Prostate gland (tissue), 2 donors: ENCODE results near the gene MS4A6A. TPM values are rescaled to one million over a fixed set of nuclear protein-coding genes. Genes with fewer than 3 reads are reported as not detected.

Experiments
- DNase-seq: peaks from one replicate; pipeline ENCODE4 v3.0.0-alpha.2; 2019; ENCODE audit warnings: low spot score
- H3K27ac ChIP-seq, 2 donors: fragments of 200-600 bp; sonication (generic); 2 replicates each; pipeline ENCODE4 v1.5.1; 2017 to 2019
- H3K27me3 ChIP-seq: fragments of 200-600 bp; sonication (generic); replicated peaks from 2 replicates; pipeline ENCODE4 v1.5.1; 2019; ENCODE audit not compliant: insufficient read depth
- H3K36me3 ChIP-seq, 2 donors: fragments of 200-600 bp; sonication (generic); 1 replicate in 1 of 2; 2 replicates in 1 of 2; pipeline versions ENCODE4 v1.5.1 to v1.8.1; 2017 to 2019
- H3K4me1 ChIP-seq: fragments of 200-600 bp; sonication (generic); replicated peaks from 2 replicates; pipeline ENCODE4 v1.5.1; 2019
- H3K4me3 ChIP-seq, 2 donors: fragments of 200-600 bp; sonication (generic); 2 replicates each; pipeline ENCODE4 v1.5.1; 2017 to 2019
- H3K9me3 ChIP-seq: fragments of 200-600 bp; sonication (generic); 2 replicates; pipeline ENCODE4 v1.5.1; 2017
- CTCF ChIP-seq, 4 experiments: fragments of 200-600 bp in 2 of 4; fragments of 450-650 bp in 2 of 4; sonication (generic) in 2 of 4; IDR thresholded peaks; 1 replicate in 3 of 4; 2 replicates in 1 of 4; pipeline ENCODE4 v1.5.1; 2016 to 2019; ENCODE audit warnings: antibody characterized with exemption in 4 of 4, mild to moderate bottlenecking in 2 of 4, moderate library complexity in 2 of 4
- POLR2A ChIP-seq: fragments of 450-650 bp; IDR thresholded peaks from one replicate; pipeline ENCODE4 v1.6.1; 2016; ENCODE audit warnings: antibody characterized with exemption, mild to moderate bottlenecking
- POLR2AphosphoS5 ChIP-seq: sonication (generic); formaldehyde crosslinking; IDR thresholded peaks from one replicate; pipeline ENCODE4 v1.6.1; 2017; ENCODE audit warnings: antibody characterized with exemption
- WGBS: methylation state at CpG from one replicate; pipeline ENCODE4 v1.1.5; 2018; 5-methylcytosine and 5-hydroxymethylcytosine counted together
- intact Hi-C: fragments of 100-400 bp; cut with DNase I; formaldehyde crosslinking; loops from one replicate; pipeline ENCODE4 v1.14.2; 2022
- total RNA-seq, 2 donors: library from RNA; depleted of rRNA; stranded (reverse); fragments of >200 nt; gene quantifications; one replicate each; pipeline ENCODE4 v1.1.0, GENCODE V29; 2016

MS4A6A gene
- total RNA-seq, 2 donors from 2014 or later: 13.4 to 44.1 TPM

GRCh38 chr11:60150279-60150678 lies 32.6 kb downstream of the MS4A6A start:
- DNase-seq: no peak
- H3K4me3 ChIP-seq: no peak overlapping the region
- WGBS: 84% methylated on average over 1 of the region's 1 CpG
- no peak overlapping the region for H3K27ac ChIP-seq
- intact Hi-C loops: no loop called here
- H3K4me1 ChIP-seq: no peaks in the 10 kb centered on the region
- H3K9me3 ChIP-seq: no peaks in the 10 kb centered on the region
- no peak for TF ChIP-seq POLR2AphosphoS5
- H3K27me3 ChIP-seq: no peaks in the 10 kb centered on the region
- H3K36me3 ChIP-seq: no peaks in the 10 kb centered on the region

- 81% methylated on average over 3 of the region's 3 CpGs for WGBS
- Histone ChIP-seq H3K9me3 (no peaks in the 10 kb centered on the region), H3K27ac (no peak overlapping the region), H3K4me1 (no peaks in the 10 kb centered on the region), H3K4me3 (no peak overlapping the region), H3K36me3 (no peaks in the 10 kb centered on the region), H3K27me3 (no peaks in the 10 kb centered on the region)
- intact Hi-C loops: no loop called here
- no peak for DNase-seq
- TF ChIP-seq POLR2AphosphoS5 (no peak), POLR2A (no peak), CTCF (IDR thresholded peaks at IDR 0.05) (no peak)
Measured at GRCh38 chr11:60145677-60146076, 37.2 kb downstream of the MS4A6A start.

DNA sequence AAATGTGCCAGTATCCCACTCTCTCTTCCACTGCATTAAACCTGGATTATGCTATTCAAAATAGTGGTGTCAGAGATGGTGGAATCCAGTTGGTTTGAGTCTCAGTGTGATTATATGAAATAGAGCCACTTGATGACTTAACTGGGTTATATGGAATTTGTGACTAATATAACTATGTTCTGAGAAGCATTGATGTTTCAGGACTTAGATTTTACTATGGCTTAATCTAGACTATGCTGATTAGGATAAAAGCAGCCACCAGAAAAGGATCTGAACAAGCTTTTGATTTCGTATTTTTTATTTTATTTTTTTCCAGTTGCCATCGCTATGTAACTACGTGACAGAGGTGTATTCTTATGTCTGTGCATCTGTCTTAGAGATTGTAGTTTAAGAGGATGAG lies 39.1 kb downstream of the MS4A6A start:
- no peaks in the 10 kb centered on the region for H3K4me1 ChIP-seq

GRCh38 chr11:60133917-60134316 lies 49.0 kb downstream of the MS4A6A start:
- no peak for TF ChIP-seq CTCF (IDR thresholded peaks at IDR 0.05)
- Histone ChIP-seq H3K4me3 (no peak overlapping the region), H3K27ac (no peak overlapping the region), H3K4me1 (no peaks in the 10 kb centered on the region), H3K9me3 (no peaks in the 10 kb centered on the region), H3K36me3 (no peaks in the 10 kb centered on the region), H3K27me3 (no peaks in the 10 kb centered on the region)
- DNase-seq: no peak
- 65% methylated on average over 1 of the region's 1 CpG for WGBS
- intact Hi-C loops: no loop called here

More for the DNA sequence above, 39.1 kb downstream of the MS4A6A start:
- no peaks in the 10 kb centered on the region for H3K36me3 ChIP-seq
- H3K4me3 ChIP-seq: no peak overlapping the region
- H3K27ac ChIP-seq: no peak overlapping the region
- TF ChIP-seq POLR2A (no peak), CTCF (IDR thresholded peaks at IDR 0.05) (no peak), POLR2AphosphoS5 (no peak)
- DNase-seq: no peak
- WGBS: 92% methylated on average over 3 of the region's 3 CpGs
- intact Hi-C loops: no loop called here
- H3K9me3 ChIP-seq: no peaks in the 10 kb centered on the region
- H3K27me3 ChIP-seq: no peaks in the 10 kb centered on the region

GRCh38 chr11:60131912-60132311 lies 51.0 kb downstream of the MS4A6A start:
- Histone ChIP-seq H3K36me3 (no peaks in the 10 kb centered on the region), H3K4me1 (no peaks in the 10 kb centered on the region), H3K27ac (no peak overlapping the region), H3K4me3 (no peak overlapping the region), H3K9me3 (no peaks in the 10 kb centered on the region), H3K27me3 (no peaks in the 10 kb centered on the region)
- intact Hi-C loops: no loop called here
- WGBS: 44% methylated on average over 3 of the region's 3 CpGs
- DNase-seq: no peak
- TF ChIP-seq POLR2A (no peak), CTCF (IDR thresholded peaks at IDR 0.05) (no peak), POLR2AphosphoS5 (no peak)
